ENCODE measurements around the gene SFXN1.

SFXN1 gene

DNA sequence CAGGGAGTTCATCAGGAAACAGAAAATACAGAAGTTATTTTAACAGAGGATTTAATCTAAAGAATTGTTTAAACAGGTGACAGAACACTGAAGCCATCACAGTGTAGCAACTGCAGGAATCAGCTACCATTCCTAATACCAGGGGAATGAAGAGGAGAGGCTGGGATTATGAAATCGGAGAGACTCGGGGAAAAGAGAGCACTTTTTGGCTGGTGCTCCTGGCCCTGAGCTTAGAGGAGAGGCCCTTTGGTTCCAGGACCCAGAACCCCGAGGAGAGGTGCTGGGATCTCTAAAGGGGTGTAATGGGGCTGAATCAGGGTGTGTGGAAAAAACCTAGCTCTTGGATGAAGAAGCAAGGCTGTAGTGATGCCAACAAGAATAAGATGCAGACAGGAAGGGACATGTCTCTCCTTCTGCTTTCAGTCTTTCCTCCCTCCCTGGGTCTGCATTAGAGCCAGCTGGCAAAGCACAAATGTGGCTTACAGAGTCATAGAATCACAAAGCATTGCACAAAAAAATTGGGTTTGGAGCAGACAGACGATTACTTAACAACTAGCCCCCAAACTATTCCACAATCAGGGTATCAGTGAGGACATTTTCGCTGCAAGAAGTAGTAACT lies 11.6 kb upstream of the SFXN1 start:
- H3K4me3 ChIP-seq (ENCODE audit: low read length), result no peak overlapping the region
- DNase-seq (ENCODE audit: low read depth), result peak; percentile 54
- no peak for TF ChIP-seq CTCF (conservative IDR thresholded peaks at IDR 0.05; ENCODE audit: low read length)

GRCh38 chr5:175467983-175468690 lies 10.2 kb upstream of the SFXN1 start:
- DNase-seq (ENCODE audit: low read depth), result no peak
- no peak overlapping the region for H3K4me3 ChIP-seq (ENCODE audit: low read length)
- no peak for TF ChIP-seq CTCF (conservative IDR thresholded peaks at IDR 0.05; ENCODE audit: low read length)

GRCh38 chr5:175468892-175469291 lies 9.5 kb upstream of the SFXN1 start:
- TF ChIP-seq CTCF (conservative IDR thresholded peaks at IDR 0.05; ENCODE audit: low read length), result no peak
- DNase-seq (ENCODE audit: low read depth), result no peak
- H3K4me3 ChIP-seq (ENCODE audit: low read length), result no peak overlapping the region

- TF ChIP-seq CTCF (conservative IDR thresholded peaks at IDR 0.05; ENCODE audit: low read length), result no peak
- DNase-seq (ENCODE audit: low read depth), result no peak
Observed at GRCh38 chr5:175469916-175470315, 8.4 kb upstream of the SFXN1 start.

GRCh38 chr5:175470781-175471180 lies 7.6 kb upstream of the SFXN1 start:
- no peak for DNase-seq (ENCODE audit: low read depth)
- no peak for TF ChIP-seq CTCF (conservative IDR thresholded peaks at IDR 0.05; ENCODE audit: low read length)
- no peak overlapping the region for H3K4me3 ChIP-seq (ENCODE audit: low read length)

More at GRCh38 chr5:175469916-175470315, 8.4 kb upstream of the SFXN1 start:
- H3K4me3 ChIP-seq (ENCODE audit: low read length), result no peak overlapping the region

- TF ChIP-seq CTCF (conservative IDR thresholded peaks at IDR 0.05; ENCODE audit: low read length), result no peak
- H3K4me3 ChIP-seq (ENCODE audit: low read length), result no peak overlapping the region
- no peak for DNase-seq (ENCODE audit: low read depth)
Observed at GRCh38 chr5:175471196-175471595, 7.2 kb upstream of the SFXN1 start.

- H3K4me3 ChIP-seq (ENCODE audit: low read length), result no peak overlapping the region
- TF ChIP-seq CTCF (conservative IDR thresholded peaks at IDR 0.05; ENCODE audit: low read length), result no peak
- DNase-seq (ENCODE audit: low read depth), result no peak
Observed at GRCh38 chr5:175471628-175472027, 6.7 kb upstream of the SFXN1 start.

All from AG10803 (cell line).